Activated T-cell treated with anti-CD3 and anti-CD28 coated beads, Interleukin-2, amount 50 U/mL, for 72 hours (primary cell): Measurements from ENCODE around the gene DOC2B. TPM values are rescaled to one million over a fixed set of nuclear protein-coding genes. Genes with fewer than 3 reads are reported as not detected.
"Not testable (repeated sequence)": the region's sequence is repeated elsewhere in the genome, so short reads cannot be mapped to it uniquely, and the experiment has no call there.

Experiments used
- ATAC-seq, 2 donors: fragments of 150-1000 bp; cut with Tn5 transposase; replicated peaks in 1 of 2; 2 replicates each; pipeline ENCODE4 v1.10.0; 2021; ENCODE audit warnings: moderate library complexity in 2 of 2, mild to moderate bottlenecking in 1 of 2
- DNase-seq, 2 donors: peaks; one replicate each; pipeline ENCODE4 v3.0.0; 2021 to 2022; ENCODE audit warnings: mixed read lengths in 1 of 2
- H3K27ac Mint-ChIP-seq: one replicate; pipeline ENCODE4 v1.8.0; 2022; ENCODE audit warnings: mild to moderate bottlenecking, moderate library complexity, mixed read lengths
- H3K27me3 Mint-ChIP-seq: one replicate; pipeline ENCODE4 v1.8.0; 2022; ENCODE audit warnings: low read depth, mixed read lengths
- H3K36me3 Mint-ChIP-seq, 2 donors: one replicate each; pipeline ENCODE4 v1.8.0; 2022; ENCODE audit warnings: mixed read lengths in 2 of 2, mild to moderate bottlenecking in 1 of 2; ENCODE audit not compliant: insufficient read depth in 2 of 2
- H3K4me1 Mint-ChIP-seq: one replicate; pipeline ENCODE4 v1.8.0; 2022; ENCODE audit warnings: low read depth, mixed read lengths
- H3K4me3 Mint-ChIP-seq, 2 donors: one replicate each; pipeline ENCODE4 v1.8.0; 2022; ENCODE audit warnings: mild to moderate bottlenecking in 2 of 2, mixed read lengths in 2 of 2, moderate library complexity in 2 of 2
- H3K9me3 Mint-ChIP-seq, 2 donors: one replicate each; pipeline ENCODE4 v1.8.0; 2022; ENCODE audit warnings: mixed read lengths in 2 of 2
- total RNA-seq, 2 donors: library from RNA; stranded (reverse); gene quantifications; one replicate each; pipeline ENCODE4 v1.2.3, GENCODE V29; 2022

DOC2B gene
- total RNA-seq: under 1 TPM; 0.12 to 0.25 TPM

DNA sequence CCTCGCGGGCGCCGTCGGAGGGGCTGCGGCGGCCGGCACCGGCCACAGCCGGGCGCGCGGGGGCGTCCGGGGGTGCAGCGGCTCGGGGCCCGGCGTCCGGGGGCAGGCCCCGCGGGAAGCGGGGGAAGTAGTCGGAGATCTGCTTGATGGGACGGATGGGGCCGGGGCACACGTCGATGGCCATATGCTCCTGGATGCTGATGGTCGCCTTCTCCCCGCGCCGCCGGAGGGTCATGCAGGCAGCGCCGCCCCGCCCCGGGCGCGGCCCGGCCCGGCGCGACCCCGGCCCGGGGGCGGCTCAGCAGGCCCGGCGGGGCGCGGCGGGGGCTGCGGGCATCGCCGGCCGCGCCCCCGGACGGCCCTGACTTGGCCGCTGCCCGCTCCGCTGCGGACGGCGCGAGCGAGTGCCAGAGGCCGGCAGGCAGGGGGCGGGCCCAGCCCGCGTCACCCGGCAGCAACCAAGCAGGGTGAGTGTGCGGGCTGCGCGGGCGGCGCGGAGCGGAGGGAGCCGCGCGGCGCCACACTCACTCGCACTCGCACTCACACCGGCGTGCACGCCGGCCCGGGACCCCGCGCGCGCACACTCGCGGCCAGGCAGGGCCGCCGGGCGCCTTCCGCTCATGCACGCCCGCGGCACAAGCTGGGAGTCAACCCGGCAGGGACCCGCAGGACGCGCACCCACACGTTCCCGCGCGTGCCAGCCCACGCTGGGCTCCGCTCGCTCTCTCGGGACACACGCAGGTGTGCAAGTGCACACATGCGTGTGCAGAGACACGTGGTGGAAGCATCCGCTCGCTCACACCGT, at the start of gene DOC2B:
DOC2B (minus strand) TSS at position 406 of the 805 bp plus-strand sequence; CDS start at position 235, 171 bp downstream.
- Mint-ChIP-seq H3K4me3 (peak within 1 kb of the TSS; percentile 34 to 56), H3K9me3 (no peaks in the 10 kb centered on the region), H3K4me1 (peaks cover 13% of the 10 kb centered on the region), H3K36me3 (no peaks in the 10 kb centered on the region), H3K27ac (no peak within 1 kb of the TSS), H3K27me3 (peaks cover 51% of the 10 kb centered on the region)
- ATAC-seq (peak; percentile 85 to 89), DNase-seq (peak; percentile 50 to 53)

DNA sequence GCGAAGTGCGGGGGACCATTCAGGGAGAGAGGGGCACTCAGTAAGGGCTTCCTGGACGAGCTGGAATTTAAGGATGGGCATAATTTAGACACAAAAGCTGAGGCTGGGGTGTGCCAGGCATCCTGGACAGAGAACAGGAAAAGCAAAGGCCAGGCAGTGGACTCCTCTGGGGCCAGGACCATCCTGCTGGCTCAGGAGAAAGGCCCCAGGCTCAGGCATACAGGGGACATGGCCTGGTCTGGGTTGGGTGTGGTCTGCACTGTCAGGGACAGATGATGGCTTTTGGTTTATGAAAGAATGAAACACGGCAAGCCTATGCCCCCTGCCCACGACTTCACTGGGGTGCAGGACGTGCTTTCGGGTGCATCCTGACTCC, 48.9 kb upstream of the DOC2B start:
- Mint-ChIP-seq H3K9me3 (no peaks in the 10 kb centered on the region), H3K27ac (no peak overlapping the region), H3K4me3 (no peak overlapping the region), H3K36me3 (no peaks in the 10 kb centered on the region), H3K4me1 (no peaks in the 10 kb centered on the region), H3K27me3 (no peaks in the 10 kb centered on the region)
- no peak for ATAC-seq
- no peak for DNase-seq

DNA sequence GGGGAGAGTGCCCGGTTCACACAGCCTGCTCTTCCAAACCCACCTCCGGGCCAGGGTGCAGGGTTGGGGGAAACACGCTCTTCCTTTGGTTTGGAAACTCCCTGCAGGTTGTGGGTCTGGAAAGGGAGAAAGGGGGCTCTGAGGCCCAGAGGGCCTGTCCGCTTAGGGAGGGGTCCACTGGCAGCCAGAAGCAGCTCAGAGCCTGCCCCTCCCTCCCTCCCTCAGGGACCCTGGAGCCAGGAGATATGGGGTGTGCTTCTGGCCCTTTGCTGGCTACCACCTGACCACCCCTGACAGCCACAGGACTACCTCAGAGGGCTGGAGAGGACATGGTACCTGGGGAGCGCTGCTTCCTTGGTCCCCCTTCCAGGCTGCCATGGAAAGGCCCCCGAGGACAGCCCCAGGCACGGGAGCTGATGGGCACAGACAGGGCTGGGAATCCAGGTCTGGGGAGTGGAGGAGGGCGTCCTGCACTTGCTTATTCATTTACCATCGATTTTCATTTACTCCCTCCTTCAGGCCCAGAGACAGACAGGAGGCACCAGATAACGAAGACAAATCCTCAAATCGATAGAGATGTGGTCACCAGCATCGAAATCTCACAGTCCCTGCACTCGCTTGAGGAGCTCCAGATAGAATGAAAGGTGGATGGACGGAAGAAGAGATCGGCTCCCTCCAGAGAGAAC, 48.4 kb upstream of the DOC2B start:
- DNase-seq (no peak), ATAC-seq (no peak)
- H3K4me3 Mint-ChIP-seq: no peak overlapping the region
- H3K4me1 Mint-ChIP-seq: no peaks in the 10 kb centered on the region
- no peaks in the 10 kb centered on the region for H3K36me3 Mint-ChIP-seq
- H3K9me3 Mint-ChIP-seq: no peaks in the 10 kb centered on the region
- no peak overlapping the region for H3K27ac Mint-ChIP-seq
- H3K27me3 Mint-ChIP-seq: no peaks in the 10 kb centered on the region

DNA sequence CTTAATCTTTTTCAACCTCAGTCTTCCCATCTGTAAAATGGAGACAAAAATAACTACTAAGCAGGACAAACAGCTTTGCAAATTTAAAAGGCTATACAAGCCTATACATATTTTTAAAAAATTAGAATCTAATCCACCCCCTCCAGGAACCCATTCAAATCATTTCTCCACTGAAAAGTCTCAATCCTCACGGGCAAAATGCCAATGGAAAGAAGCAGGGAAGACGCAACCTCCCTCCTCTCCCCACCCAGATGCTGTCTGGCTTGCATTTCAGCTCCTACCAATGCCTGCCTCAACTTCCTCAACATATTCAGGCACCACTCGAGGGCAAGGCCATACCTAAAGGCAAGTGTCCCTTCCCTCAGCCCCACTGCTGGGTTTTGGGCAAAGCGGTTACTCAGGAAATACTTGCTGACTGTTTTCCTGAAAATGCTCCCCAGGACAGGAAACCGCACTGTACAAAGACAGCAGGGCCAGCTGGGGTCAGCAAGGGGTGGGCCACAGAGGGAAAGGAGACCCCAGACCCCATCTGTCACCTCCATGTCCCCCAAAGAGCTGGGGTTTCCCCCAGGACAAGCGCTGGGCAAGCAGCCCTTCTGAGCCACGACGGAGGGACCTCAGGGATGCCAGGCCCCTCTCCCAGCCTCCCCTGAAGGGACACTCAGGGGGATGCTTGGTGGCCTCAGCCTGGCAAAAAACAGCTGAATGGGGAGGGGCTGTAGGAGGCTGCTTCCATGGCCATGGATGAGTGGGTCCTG, 47.7 kb upstream of the DOC2B start:
- no peak for ATAC-seq
- no peaks in the 10 kb centered on the region for H3K36me3 Mint-ChIP-seq
- H3K9me3 Mint-ChIP-seq: no peaks in the 10 kb centered on the region
- DNase-seq: no peak
- H3K27me3 Mint-ChIP-seq: no peaks in the 10 kb centered on the region
- H3K4me3 Mint-ChIP-seq: no peak overlapping the region
- no peaks in the 10 kb centered on the region for H3K4me1 Mint-ChIP-seq
- no peak overlapping the region for H3K27ac Mint-ChIP-seq

DNA sequence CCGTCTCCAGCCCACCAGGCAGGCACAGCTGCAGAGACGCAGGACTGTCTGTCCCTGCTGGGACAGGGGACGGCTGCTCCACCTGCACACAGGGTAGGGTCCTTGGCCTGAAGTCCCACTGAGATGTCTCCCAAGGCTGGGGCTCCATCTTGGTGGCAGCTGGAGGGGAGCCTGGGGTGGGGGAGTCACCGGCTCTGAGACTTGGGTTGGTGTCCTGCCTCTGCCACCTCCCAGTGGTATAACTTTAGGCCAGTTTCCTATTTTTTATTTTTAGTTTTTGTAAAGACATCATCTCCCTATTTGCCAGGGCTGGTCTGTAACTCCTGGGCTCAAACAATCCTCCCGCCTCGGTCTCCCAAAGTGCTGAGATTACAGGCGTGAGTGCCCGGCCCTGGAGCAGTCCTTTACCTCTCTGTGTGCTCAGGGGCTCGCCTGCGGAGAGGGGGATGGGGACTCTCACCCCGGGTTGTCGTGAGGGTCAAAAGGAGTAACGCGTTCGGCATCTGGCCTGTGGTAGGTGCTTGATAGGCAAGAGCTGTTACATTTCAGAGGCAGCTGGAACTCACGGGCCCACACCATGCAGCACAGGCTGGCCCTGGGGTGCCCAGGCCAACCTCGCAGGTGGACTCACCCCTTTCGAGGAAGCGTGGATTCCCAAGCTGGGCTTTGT, 46.6 kb upstream of the DOC2B start:
- Mint-ChIP-seq H3K4me1 (no peaks in the 10 kb centered on the region), H3K27me3 (no peaks in the 10 kb centered on the region), H3K9me3 (no peaks in the 10 kb centered on the region), H3K27ac (no peak overlapping the region), H3K36me3 (no peaks in the 10 kb centered on the region), H3K4me3 (no peak overlapping the region)
- ATAC-seq (no peak), DNase-seq (no peak)

DNA sequence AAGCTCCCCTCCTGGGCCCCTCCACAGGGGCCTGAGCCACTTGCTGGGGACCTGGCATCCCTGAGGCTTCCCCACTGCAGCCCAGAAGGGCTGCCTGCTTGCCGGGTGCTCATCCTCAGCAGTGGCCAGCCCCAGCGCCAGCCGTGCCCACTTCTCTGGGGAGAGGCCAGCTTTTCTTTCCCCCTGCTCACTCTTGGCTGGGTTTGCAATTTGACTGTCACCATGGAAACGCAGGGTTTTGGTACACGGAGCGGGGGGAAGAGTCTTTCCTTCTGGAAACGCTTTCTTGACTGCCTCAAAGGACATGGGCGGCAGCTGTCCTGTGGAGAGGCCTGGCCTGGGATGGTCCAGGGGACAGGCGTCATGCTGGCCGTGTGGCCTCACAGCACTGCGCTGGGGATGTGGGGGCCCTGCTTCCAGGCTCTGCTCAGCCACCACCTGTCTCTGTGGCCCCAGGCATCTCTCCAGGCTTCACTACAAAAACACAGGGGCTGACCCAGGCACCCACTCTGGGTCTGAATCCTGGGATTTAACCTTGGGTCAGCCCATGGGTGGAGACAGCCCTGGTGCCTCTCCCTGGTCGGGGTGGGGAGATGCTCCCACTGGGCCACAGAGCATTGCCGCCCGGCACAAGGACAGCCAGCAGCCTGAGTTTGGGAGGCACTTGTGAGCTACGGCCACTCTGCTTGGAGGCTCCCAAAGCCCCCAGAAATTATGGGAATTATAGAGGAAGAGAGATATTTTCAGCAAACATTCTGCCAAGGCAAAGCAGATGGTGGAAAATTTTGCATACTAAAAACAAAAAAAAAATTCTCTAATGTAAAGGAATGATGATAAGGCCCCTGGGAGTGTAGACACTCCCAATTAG, 45.9 kb upstream of the DOC2B start:
- Mint-ChIP-seq H3K36me3 (no peaks in the 10 kb centered on the region), H3K4me1 (no peaks in the 10 kb centered on the region), H3K4me3 (no peak overlapping the region), H3K27me3 (no peaks in the 10 kb centered on the region), H3K27ac (no peak overlapping the region), H3K9me3 (no peaks in the 10 kb centered on the region)
- ATAC-seq: no peak
- no peak for DNase-seq

DNA sequence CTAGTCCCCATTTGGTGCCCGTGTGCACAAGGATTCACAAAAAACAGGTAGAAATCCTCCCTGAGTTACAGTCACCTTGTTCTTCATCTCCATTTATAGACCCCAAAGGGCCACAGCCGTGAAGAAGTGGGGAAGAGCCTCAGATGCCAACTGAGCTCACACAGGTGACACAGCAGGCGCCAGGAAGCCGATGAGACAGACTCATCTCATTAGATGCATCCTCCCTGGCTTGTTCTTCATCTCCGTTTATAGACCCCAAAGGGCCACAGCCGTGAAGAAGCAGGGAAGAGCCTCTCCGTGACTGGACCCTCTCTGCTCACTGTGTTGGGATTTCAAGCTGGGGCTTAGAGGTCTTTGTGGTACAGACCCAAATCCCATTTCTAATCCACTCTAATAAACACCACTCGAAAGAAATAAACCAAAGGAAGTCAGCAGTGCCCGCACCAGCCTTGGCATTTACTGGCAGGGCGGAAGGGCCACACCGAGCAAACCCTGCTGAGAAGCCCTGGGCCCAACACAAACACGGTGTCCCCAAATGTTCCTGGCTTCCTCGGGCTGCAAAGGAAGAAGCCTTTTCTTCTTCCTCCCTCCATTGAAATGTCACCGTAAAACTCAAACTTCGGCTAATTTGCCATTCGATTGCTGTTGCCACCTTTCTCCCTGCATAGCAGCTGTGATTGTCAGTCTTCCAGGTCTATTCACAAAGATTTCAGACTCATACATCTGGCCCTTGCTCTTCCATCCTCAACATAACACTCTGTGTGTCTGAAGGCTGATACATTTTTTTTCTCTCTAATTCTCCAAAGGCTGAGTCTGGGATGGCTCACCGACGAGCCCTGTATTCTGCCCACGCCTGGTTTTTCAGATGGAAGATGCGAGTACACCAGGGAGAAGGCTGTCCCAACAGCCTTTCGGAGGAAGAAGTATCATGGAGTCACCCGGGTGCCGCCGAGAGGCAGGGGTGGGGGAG, 44.9 kb upstream of the DOC2B start:
- H3K9me3 Mint-ChIP-seq: no peaks in the 10 kb centered on the region
- H3K36me3 Mint-ChIP-seq: no peaks in the 10 kb centered on the region
- no peaks in the 10 kb centered on the region for H3K27me3 Mint-ChIP-seq
- DNase-seq: no peak
- no peak overlapping the region for H3K27ac Mint-ChIP-seq
- H3K4me1 Mint-ChIP-seq: no peaks in the 10 kb centered on the region
- H3K4me3 Mint-ChIP-seq: no peak overlapping the region
- no peak for ATAC-seq

DNA sequence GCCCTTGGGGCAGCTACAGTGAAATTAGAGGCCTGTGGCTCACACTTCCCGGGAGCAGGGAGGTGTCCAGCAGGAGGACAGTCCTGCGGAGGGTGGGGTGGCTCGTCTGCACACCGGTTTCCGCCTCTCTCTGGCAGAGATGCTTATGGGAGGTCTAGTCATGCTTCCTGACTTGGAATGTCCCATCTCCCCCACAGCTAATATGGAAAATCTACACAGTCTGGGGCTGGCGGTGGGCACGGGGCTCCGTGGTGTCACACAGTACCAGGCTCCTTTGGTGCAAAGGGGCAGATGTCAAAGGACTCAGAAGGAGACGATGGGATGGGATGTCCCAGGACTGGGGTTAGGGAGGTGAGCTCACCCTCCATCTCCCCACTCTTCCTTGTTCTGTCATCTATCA, 44.1 kb upstream of the DOC2B start:
- Mint-ChIP-seq H3K27ac (no peak overlapping the region), H3K4me1 (no peaks in the 10 kb centered on the region), H3K36me3 (no peaks in the 10 kb centered on the region), H3K9me3 (no peaks in the 10 kb centered on the region), H3K27me3 (no peaks in the 10 kb centered on the region), H3K4me3 (no peak overlapping the region)
- DNase-seq: no peak
- no peak for ATAC-seq

DNA sequence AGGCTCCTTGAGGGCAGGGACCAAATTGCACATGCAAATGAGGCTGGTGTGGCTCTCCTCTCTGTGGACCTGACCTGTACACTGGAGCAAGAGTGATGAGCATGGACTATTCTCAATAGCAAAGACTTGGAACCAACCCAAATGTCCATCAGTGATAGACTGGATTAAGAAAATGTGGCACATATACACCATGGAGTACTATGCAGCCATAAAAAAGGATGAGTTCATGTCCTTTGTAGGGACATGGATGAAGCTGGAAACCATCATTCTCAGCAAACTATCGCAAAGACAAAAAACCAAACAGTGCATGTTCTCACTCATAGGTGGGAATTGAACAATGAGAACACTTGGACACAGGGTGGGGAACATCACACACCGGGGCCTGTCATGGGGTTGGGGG, 43.1 kb upstream of the DOC2B start:
- not testable (repeated sequence) for H3K4me3 Mint-ChIP-seq, H3K27me3 Mint-ChIP-seq, H3K27ac Mint-ChIP-seq, H3K36me3 Mint-ChIP-seq, ATAC-seq, DNase-seq, H3K4me1 Mint-ChIP-seq, H3K9me3 Mint-ChIP-seq

DNA sequence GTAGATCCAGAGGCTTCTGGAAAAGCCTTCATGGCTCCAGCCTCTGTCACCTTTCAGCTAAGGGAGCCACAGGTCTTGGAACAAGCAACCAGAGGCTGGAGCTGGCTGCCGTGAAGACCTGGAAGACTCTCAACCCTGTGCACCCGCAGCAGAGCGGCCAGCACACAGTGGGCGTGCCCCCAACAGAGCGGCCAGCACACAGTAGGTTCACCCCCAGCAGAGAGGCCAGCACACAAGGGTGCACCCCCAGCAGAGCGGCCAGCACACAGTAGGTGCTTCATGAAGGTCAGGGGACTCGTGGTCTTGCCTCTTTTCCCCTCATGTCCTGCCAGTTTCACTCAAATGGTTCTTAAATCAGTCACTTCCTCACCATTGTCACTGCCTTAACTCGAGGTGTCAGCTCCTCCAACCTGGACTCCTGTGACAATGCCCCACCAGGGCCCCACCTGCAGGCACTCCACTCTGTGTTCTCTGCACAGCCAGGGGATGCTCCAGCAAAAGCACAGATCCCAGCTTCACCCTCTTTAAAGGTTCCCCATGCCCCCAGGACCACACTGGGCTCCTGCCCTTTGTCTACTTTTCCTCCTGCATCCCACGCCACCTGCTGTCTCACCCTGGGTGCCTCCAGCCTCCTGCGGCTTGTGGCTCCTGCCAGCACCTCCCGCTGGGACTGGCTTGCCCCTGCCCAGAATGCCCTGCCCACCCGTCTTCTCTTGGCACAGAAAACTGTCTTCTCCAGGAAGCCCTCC, 42.4 kb upstream of the DOC2B start:
- Mint-ChIP-seq H3K27me3 (no peaks in the 10 kb centered on the region), H3K9me3 (no peaks in the 10 kb centered on the region), H3K4me3 (no peak overlapping the region), H3K4me1 (no peaks in the 10 kb centered on the region), H3K36me3 (no peaks in the 10 kb centered on the region), H3K27ac (no peak overlapping the region)
- no peak for DNase-seq
- no peak for ATAC-seq

DNA sequence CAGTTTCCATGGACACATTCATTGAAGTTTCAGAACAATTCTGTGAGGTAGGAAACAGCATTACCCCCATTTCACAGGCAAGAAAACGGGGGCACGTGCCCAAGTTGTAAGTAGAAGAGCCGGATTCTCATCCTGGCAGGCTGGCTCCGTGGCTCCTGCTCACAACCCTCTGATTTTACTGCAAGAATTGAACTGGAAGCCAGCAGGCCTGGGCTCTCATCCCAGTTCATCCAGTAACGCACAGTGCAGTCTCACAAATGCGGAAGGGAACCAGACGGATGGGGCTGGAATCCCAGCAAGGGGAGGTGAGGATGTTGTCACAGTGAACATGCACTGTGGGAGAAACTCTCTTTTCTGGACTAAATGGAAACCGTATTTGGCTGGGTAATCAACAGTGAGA, 40.7 kb upstream of the DOC2B start:
- Mint-ChIP-seq H3K36me3 (no peaks in the 10 kb centered on the region), H3K4me3 (no peak overlapping the region), H3K27me3 (no peaks in the 10 kb centered on the region), H3K4me1 (no peaks in the 10 kb centered on the region), H3K27ac (no peak overlapping the region), H3K9me3 (no peaks in the 10 kb centered on the region)
- ATAC-seq (no peak), DNase-seq (no peak)
